Amniotic epithelial cell (primary cell): ENCODE data around the gene FADS3.

ENCODE experiments used
- DNase-seq: peaks from one replicate; pipeline ENCODE4 v3.0.0-alpha.2; 2010; ENCODE audit warnings: low read depth

The FADS3 gene

DNA sequence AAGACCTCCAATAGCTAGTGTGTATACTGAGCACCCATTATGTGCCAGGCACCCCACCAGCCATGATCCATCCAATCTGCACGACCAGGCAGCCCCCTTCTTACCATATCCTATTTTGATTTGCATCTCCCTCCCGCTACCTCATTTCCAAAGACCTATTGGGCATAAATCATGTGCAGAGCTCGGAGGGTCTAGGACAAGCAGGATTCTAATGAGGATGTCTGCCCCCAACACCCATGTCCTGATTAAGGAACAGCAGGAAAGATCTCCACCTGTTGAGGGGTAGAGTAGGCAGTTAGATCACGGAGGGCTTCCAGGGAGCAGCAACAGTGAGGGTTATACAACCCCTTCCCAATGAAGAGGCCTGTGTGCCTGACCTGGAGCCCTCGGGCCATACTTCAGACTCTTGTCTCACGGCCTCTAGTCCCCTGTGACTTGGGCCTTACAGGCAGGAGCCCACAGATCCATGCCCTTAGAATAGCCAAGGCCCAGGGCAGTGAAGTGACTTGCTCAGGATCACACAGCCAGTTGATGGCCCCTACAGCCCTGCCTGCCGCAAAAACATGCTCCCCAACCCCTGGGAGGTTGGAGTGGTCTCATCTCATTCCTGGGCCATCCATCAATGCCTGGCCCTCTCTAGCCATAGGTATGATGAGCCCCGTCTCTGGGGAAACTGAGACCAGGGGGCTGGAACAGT is 22.5 kb upstream of the FADS3 start:
- DNase-seq: no peak

DNA sequence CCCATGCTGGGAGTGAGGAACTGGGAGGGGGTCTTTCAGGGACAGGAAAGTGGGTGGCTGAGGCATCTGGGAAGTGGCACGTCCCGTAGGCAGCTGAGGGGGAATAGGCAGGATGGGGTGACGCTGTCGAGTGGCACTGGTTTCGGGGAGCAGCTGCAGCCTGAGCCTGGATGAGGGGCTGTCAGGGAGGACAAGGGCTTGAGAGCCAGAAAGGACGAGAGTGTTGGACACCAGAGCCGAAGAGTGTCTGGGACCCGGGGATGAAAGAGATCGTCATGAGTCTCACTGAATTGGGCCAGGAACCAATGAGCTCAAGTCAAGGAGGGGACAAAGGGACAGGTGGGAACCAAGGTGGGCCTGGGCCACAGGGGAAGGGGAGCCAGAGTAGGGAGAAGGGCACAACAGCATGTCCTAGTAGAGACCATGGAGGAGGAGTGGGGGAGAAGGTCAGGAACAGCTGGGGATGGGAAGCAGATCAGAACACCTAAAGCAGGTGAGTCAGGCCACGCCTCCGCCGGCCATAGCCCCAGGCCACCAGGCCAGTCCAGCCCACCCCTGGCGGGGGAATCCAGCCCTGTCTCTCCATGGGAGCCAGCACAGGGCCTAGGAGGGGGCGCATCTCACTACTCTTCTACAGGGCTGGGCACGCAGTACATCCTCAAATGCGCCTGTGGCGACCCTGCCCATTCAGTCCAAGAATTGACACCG is 21.8 kb upstream of the FADS3 start:
- DNase-seq: no peak

DNA sequence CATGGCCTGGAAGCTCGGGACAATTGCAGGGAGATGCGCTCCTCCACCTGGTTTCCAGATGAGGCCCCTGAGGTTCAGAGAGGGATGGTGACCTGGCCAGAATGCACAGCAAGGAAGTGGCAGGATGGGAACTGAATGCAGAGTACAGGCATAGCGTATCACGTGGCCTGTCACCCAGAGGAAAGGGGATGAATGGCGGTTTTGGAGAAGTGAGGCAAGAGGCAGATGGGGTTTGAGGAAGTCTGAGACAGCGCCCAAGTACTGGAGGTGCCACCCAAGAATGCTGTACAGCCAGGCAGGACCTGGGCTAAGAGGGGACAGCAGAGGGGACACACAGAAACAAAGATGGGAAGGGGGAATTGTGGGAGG is 21.2 kb upstream of the FADS3 start:
- no peak for DNase-seq

DNA sequence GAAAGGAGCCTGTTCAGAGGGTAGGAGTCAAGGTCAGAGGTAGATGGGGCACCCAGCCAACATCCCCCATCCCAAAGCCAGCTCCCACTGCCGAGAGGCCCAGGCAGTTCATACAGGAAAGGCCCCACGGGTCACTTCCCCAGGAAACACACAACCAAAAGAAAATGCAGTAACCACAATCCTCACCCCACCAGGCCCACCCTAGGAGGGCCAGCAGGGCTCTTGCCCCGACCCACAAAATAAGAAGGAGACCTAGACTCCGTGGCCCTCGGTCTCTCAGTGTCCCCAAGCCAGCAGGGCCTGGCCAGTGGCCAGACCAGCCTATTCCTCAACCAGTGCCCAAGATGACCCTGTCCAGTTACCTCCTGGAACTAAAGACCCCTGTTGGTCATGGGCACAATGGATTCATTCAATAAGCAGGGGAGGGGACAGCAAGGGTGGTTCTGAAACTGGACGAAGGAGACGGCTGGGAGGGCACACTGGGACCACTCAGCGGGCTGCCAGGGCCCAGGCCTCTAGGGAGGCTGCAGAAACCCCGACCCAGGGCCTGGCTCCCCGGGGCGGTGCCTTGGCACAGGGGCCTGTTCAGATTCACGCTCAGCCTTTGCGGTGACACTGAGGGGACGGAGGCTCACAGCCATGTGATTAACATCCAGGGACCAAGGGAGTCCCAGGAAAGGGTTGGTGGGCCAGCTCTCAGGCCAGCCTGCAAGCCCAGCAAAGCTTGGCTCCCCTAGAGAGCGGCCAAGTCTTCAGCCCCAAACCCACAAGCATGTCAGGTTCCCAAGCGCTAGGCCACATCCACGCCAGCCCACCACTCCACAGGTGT is 20.6 kb upstream of the FADS3 start:
- no peak for DNase-seq

DNA sequence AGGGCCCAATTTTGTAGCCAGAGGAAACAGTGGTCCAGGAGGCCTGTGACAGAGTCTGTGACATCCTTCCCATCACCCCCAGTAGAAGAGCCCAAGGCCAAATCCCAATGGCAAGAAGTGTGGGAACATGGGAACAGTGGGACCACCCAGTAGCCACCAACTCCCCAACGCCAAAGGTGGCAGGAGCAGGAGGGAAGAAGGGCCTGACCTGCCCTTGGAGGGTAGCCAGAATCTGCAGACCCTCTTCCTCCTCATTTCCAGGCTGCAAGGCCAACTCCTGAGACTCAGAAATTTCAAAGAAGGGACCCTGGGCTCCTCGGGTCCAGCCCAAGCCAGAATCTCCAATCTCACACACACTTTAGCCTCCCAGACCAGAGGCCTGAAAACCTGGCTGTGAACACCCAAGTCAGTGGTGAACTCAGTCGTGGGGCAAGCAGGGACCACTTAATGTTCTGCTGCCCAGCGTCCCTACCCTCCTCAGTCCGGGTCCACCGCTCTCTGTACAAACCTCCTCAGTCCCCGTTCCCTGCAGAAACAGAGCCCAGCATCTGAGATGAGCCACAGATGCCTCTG is 19.9 kb upstream of the FADS3 start:
- DNase-seq: no peak

DNA sequence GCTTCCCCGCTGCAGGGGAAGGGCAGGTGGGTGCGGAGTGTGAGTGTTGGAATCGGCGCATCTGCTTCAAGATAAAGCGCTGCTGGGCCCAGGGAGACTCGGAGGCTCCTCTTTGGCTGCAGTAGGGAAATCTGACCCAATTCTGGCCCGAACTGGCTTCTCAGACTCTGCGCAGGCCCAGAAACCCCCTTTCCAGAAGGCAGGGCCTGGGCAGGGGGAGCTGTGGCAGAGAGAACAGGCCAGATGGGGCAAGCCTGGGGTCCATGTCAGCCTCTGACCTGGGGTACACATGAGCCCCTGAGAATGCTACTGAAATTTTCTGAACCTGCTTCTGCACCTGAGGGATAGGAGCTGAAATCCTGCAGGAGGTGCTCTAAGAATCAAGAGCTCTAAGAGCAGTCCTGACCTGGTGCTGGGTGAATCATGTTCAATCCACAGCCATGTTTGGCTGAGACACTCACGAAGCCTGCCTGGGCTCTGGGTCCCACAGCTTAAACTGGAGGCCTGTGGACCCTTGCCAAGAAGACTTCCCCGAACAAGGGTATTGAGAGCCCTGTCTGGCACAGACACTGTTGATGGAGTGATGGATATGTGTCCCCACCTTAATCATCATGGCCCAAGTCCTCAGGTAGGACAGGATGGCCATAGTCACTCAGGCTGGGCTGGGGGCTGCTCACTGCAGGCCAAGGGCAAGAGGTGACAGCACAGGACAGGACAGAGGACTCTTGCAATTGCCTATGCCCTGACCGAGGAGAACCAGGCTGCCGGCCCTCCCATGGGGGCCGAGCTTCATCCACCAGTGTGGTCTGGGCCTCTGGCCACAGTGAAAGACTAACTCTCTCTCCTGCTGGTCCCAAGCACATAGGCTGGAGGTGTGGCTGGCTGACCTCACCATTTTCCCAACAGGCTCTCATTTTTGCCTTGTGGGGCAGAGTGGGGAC is 19.1 kb upstream of the FADS3 start:
- DNase-seq: no peak

DNA sequence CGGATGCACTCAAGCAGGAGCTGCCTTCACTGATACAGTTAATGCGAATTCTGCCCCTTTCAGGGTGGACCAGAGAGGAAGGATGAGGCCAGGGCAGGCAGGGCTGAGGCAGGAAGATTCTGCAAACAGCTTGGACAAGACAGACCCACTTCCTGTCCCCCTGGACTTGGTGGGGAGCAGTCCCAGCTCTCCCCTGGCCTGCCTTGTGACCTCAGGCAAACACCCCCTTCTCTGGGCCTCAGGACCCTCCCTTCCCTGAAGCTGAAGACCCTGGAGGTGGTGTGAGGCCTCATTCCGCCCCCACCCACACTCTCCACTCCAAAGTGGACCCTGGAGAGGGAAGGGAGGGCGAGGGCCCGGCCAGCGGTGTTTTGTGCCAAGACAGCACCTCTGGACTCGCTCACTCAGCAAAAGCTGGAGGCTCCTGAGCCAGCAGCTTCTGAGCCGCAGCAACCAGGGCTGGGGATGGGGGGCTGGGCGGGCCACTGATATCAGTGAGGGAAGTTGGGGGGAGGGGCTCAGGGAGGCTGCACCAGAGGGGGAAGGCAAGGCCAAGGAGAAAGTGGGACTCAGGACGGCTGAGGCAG is 17.5 kb upstream of the FADS3 start:
- no peak for DNase-seq

DNA sequence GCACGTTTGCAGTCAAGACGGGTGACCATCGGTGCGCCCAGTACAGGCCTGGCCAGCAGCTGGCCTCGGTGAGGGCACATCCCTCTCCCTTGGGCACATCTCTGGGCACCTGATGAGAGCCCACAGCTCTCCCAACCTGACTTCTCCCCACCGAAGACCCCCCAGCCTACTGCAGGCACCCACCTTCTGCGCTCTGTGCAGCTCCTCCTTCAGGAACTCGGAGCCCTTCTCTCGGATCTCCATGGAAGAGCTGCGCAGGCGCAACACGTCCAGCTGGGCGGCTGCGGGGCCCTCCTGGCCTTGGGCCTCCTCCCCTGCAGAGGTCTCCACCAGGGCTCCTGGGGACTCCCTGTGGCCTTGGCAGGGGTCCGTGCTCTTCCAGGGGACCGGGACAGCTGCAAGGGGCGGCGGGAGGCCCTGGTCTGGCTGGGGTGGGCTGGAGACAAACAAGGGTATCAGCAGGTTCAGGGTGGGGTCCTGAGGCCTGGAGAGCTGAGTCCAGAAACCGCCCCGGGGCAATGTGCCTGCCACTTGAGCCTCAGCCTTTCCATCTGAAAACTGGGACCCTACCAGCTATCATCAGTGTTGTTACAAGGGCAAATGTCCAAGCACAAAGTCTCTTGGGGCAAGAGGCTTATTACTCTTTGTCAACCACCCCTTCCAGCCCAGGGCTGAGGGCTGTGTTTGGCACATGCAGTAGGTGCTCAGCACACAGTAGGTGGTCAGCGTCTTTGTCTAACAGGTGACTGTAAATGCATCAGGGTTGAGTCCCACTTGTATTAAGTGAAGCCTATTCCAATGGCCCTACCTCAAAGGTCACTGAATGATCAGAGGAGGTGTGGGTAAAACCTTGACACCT is 16.8 kb upstream of the FADS3 start:
- DNase-seq: no peak

DNA sequence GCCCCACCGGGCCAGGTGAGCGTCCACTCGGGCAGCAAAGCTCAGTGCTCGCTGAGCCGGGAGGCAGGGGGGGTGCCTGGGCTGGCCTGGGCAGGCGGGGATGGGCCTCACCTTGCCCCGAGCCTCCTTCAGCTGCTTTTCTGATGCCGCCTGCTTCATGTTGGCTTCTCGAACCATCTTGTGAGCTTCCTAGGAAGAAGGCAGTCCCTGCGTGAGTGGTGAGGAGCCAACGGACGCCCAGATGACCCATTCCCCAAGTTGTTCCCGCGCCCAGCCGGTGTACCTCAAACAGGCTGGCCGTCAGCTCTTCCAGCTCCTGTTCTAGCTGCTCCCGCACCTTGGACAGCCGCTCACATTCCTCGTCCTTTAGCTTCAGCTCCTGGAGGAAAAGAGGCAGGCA is 15.9 kb upstream of the FADS3 start:
- no peak for DNase-seq

DNA sequence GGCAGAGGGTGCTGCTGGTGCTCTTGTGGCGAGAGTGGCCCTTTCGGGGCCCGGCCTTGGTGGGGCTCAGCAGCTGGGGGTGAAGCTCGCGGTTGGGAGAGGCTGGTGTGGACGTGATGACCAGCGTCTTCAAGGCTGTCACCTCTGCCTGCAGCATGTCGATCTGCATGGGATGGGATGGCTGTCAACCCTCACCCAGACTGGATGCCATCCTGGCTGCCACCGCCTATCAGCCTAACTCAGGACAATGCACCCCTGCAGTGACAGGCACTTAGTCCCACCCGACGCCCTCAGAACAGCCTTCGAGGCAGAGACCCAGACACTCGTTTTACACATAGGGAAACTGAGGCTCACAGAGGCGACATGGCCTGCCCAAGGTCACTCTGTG is 15.2 kb upstream of the FADS3 start:
- DNase-seq: no peak

DNA sequence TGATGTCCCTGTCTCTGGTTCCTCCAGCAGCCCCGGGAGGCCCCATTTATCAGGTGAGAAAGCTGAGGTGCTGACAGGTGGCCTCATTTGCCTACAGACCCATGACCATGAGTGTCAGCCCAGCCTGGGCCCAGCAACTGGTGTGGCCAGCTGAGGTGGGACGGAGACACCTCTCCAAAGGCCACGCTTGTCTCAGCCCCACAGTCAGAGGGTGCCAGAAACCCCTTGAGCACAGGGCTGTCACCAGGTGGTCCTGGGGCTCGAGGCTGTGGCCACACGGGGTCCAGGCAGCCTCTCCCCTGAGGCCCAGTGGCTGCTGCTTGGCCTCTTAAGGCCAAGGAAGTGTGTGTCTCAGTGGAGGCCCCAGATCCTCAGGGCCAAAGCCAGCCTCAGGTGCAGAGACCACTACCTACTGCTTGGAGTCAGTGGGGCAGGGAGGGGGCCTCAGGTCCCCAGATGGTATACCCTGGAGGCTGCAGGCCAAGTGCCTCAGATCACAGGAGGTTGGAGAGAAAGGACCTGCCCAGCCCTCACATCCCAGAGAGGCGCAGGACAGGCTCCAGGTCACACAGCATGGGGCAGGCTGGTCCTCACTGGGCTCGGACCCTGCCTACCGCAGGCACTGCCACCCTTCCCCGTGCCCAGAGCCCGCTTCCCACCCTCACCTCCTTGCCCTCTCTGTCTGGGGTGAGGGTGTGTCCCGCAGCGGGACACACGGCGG is 14.6 kb upstream of the FADS3 start:
- DNase-seq: no peak

DNA sequence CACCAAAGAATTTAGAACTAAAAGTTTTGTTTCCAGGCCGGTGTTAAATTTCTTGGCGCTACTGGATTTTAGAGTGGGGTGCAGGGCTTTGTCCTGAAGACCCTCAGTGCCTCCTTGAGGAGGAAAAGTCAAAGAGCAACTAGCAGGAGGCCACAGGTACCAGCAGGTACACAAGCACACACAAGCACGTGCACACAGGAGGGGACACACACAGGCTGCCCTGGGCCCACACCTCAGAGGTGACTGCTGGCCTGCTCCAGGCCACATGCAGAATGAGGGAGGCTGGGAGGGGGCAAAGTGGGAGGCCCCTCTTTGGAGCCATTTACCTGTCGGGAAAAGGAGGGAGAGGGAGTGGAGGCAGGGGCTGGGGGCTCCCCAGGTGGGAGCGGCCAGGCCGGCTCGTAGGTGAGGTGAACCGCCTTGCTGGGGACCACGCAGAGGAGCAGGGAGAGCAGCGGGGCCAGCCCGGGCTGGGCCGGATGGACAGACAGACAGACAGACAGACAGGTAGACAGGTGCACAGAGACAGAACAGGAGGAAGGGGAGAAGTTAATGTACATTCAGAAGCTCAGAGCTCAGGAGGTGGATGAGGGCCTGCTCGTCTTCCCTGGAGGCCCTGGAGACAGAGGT is 13.8 kb upstream of the FADS3 start:
- no peak for DNase-seq

DNA sequence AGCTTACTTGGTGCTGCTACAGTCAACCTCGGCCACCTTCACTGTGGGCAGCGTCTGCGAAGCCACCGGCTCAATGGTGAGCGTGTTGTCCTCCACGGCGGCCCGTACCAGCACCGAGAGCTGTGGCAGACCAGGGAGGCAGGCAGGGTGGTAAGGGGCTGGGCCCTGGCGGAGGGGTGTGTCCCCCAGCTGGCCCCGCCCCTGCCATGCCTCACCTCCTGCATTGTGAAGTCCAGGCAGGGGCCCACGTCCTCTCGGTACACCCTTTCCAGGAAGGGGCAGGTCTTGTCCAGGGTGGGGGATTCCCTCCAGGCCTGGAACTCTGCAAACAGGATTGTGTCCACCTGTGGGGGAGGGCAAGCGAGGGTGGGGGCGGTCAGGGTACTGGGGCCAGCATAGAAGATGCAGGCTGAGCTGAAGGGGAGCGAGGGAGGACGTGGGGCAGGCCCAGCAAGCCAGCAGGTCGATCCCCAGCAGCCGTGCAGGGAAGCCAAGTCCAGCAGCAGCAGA is 13.2 kb upstream of the FADS3 start:
- peak; percentile 19 for DNase-seq

DNA sequence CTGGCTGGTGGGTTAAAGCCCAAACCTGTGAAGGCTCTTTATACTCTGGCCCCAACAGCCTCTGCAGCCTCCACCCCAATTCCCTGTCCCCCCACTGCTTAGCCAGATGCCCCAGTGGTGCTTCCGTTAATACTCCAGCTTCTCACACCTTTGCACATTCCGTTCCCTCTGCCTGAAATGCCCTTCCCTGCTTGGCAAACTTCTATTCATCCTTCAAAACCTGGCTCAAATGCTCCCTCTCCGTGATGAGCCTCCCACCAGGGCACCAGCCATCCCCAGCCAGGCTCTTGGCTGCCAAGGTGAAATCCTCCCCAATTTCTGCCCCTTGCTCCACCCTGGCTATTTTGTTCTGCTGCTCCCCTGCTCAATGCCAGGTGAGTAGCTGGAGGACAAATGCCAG is 12.5 kb upstream of the FADS3 start:
- DNase-seq: no peak

DNA sequence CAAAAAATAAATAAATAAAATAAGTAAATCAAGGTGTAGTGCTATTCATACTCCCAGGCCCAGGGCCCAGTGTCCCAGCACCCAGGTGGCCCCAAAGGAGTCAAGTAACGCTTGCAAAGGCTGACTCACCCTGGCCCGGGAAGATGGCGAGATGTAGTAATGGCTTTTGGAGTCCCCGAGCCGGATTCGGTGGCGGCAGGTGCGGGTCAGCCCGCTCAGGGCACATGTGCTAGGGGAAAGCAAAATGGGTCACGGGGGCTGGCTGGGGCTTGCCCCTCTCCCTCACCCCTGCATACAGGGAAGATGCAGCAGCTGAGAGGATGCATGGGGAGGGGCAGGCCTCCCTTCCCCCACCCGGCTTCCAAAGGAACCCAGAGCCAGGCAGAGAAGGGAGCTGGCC is 11.0 kb upstream of the FADS3 start:
- no peak for DNase-seq

DNA sequence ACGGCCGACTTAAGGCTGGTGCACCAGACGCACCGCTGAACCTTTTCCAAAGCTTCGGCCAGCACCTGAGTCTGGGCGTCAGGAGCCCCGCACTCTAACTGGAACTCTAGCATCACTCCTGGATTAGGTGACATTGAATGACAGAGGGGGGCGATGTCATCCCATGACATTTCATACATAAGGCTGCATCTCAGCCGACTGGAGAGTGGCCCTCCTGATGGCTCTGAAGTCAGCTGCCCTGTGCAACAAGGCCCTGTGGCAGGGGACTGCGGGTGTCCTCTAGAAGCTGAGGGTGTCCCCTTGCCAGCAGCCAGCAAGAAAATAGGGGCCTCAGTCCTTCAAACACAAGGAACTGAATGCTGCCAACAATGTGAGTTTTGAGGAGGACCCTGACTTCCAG is 10.1 kb upstream of the FADS3 start:
- no peak for DNase-seq

DNA sequence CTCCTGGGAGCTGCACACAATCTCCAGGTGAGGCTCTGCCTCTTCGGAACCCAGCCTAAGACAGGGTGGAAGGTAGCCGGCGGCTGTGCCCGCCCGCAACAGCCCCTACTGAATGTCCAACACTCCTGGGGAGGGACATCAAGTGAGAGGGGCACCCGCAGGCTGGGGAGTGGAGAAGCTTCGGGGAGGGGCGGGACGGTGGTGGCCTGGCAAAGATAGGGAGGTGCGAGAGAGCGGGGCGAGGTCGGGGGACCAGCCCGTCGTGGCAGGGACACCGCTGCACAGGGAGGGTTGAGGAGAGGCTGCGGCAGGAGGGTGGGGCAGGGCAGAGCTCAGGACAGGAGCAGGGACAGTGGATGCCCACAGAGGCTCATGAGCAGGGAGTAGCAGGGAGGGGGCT is 8.9 kb upstream of the FADS3 start:
- DNase-seq: no peak

DNA sequence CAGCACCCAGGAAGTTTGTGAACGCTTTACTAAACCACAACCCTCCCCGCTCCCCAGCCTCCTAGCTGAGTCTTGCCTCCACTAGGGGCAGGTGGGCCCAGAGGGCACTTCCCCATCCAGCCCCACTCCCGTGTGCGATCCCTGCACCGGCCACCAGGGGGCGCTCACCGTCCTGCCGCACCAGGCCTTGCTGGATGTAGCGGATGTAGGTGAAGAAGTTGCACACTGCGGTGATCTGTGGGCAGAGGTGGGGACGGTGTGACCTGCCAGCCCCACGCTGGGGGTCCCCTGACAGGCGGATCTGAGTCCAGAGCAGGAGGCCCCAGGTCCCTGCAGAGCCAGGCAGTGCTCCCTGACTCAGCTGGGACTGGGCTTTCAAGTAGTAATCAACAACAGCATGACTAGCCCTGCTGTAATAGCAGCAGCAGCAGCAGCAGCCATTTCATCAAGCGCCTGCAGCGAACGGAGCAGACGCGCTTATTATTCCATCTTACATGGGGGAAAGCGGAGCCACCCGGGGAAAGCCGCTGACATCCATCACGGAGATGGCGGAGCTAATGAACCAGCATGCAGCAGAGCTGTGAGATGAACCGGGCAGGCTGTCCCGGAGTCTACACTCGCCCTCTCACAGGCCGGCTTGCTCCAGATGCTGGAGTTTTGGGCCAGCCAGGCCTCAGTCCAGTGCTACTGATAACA is 7.9 kb upstream of the FADS3 start:
- DNase-seq: peak; percentile 47

DNA sequence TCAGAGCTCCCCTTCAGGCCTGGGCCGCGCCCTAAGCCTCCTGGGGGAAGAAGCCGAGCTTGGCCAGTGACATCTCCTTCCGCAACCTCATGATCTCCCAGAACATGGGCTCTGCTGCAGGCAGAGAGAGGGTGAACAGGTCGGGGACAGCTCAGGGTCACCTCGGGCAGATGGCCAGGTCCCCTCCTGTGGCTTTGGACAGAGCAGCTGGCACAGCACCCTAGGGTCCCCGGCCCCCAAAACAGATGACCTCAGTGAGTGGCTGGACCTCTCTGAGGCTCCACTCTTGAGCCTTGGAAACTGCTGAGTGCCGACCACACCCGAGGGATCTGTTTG is 6.9 kb upstream of the FADS3 start:
- no peak for DNase-seq
